Measurements from ENCODE around the gene KIAA1671.

The KIAA1671 gene

DNA sequence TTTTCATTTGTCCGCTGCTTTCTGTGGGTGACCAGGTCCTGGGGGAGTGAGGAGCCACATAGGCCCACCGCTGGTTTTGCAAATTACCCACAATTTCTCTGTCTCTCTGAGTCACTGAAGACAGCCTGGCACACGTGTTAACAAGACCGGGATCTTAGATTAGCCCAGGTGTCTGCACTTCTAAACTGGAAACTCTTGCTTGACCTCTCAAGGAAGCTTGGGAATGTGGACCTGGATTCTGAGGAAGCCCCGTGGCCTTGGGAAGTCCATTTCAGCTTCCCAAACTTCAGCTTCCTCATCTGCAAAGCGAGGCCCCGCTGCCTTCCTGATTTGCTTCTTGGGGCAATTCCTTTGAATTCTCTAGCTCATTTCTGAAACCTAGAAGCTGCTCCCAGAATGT is 119.9 kb downstream of the KIAA1671 start:
- no peak for DNase-seq
- Histone ChIP-seq H3K36me3 (replicated peaks) (no peaks in the 10 kb centered on the region), H3K4me3 (ENCODE audit: low read depth, low read length) (no peak overlapping the region), H3K27me3 (replicated peaks) (peaks cover 2% of the 10 kb centered on the region), H3K27ac (no peak overlapping the region)
- TF ChIP-seq CTCF (IDR thresholded peaks at IDR 0.05; ENCODE audit: low read depth, low read length, missing control alignments): no peak
- in situ Hi-C loops (cut with HindIII; ENCODE audit: low pct_ligation_motif_present, low sequenced_read_pairs): no loop called here

GRCh38 chr22:25076336-25076735 is 123.8 kb downstream of the KIAA1671 start:
- no peak for TF ChIP-seq CTCF (IDR thresholded peaks at IDR 0.05; ENCODE audit: low read depth, low read length, missing control alignments)
- Histone ChIP-seq H3K27me3 (replicated peaks) (no peaks in the 10 kb centered on the region), H3K4me3 (ENCODE audit: low read depth, low read length) (no peak overlapping the region), H3K36me3 (replicated peaks) (no peaks in the 10 kb centered on the region), H3K27ac (no peak overlapping the region)
- in situ Hi-C loops (cut with HindIII; ENCODE audit: low pct_ligation_motif_present, low sequenced_read_pairs): no loop called here
- DNase-seq: no peak

GRCh38 chr22:25077056-25077455 is 124.5 kb downstream of the KIAA1671 start:
- in situ Hi-C loops (cut with HindIII; ENCODE audit: low pct_ligation_motif_present, low sequenced_read_pairs): no loop called here
- no peak overlapping the region for H3K4me3 ChIP-seq (ENCODE audit: low read depth, low read length)
- no peak for TF ChIP-seq CTCF (IDR thresholded peaks at IDR 0.05; ENCODE audit: low read depth, low read length, missing control alignments)
- no peak for DNase-seq
- H3K27me3 ChIP-seq (replicated peaks): no peaks in the 10 kb centered on the region
- no peak overlapping the region for H3K27ac ChIP-seq
- H3K36me3 ChIP-seq (replicated peaks): no peaks in the 10 kb centered on the region

GRCh38 chr22:25077964-25078363 is 125.4 kb downstream of the KIAA1671 start:
- no peak for DNase-seq
- H3K27ac ChIP-seq: no peak overlapping the region
- in situ Hi-C loops (cut with HindIII; ENCODE audit: low pct_ligation_motif_present, low sequenced_read_pairs): no loop called here
- no peaks in the 10 kb centered on the region for H3K36me3 ChIP-seq (replicated peaks)
- no peaks in the 10 kb centered on the region for H3K27me3 ChIP-seq (replicated peaks)
- no peak for TF ChIP-seq CTCF (IDR thresholded peaks at IDR 0.05; ENCODE audit: low read depth, low read length, missing control alignments)
- H3K4me3 ChIP-seq (ENCODE audit: low read depth, low read length): no peak overlapping the region

GRCh38 chr22:25078591-25078990 is 126.1 kb downstream of the KIAA1671 start:
- Histone ChIP-seq H3K4me3 (ENCODE audit: low read depth, low read length) (no peak overlapping the region), H3K36me3 (replicated peaks) (no peaks in the 10 kb centered on the region), H3K27ac (no peak overlapping the region), H3K27me3 (replicated peaks) (no peaks in the 10 kb centered on the region)
- no peak for DNase-seq
- in situ Hi-C loops (cut with HindIII; ENCODE audit: low pct_ligation_motif_present, low sequenced_read_pairs): no loop called here
- no peak for TF ChIP-seq CTCF (IDR thresholded peaks at IDR 0.05; ENCODE audit: low read depth, low read length, missing control alignments)

GRCh38 chr22:25080855-25081254 is 128.3 kb downstream of the KIAA1671 start:
- Histone ChIP-seq H3K36me3 (replicated peaks) (no peaks in the 10 kb centered on the region), H3K27ac (no peak overlapping the region), H3K4me3 (ENCODE audit: low read depth, low read length) (no peak overlapping the region), H3K27me3 (replicated peaks) (no peaks in the 10 kb centered on the region)
- TF ChIP-seq CTCF (IDR thresholded peaks at IDR 0.05; ENCODE audit: low read depth, low read length, missing control alignments): no peak
- DNase-seq: no peak
- in situ Hi-C loops (cut with HindIII; ENCODE audit: low pct_ligation_motif_present, low sequenced_read_pairs): no loop called here

Measured in brain microvascular endothelial cell (primary cell).